ENCODE data around the gene SIAH2. TPM values are rescaled to one million over a fixed set of nuclear protein-coding genes. Genes with fewer than 3 reads are reported as not detected.

The SIAH2 gene
- total RNA-seq, 1 donor from 2014 or later: 34.4 TPM

- no peak for DNase-seq (ENCODE audit: low spot score)
- intact Hi-C loops (cut with DNase I): no loop called here
Observed at GRCh38 chr3:150778793-150779401, 15.9 kb upstream of the SIAH2 start.

DNA sequence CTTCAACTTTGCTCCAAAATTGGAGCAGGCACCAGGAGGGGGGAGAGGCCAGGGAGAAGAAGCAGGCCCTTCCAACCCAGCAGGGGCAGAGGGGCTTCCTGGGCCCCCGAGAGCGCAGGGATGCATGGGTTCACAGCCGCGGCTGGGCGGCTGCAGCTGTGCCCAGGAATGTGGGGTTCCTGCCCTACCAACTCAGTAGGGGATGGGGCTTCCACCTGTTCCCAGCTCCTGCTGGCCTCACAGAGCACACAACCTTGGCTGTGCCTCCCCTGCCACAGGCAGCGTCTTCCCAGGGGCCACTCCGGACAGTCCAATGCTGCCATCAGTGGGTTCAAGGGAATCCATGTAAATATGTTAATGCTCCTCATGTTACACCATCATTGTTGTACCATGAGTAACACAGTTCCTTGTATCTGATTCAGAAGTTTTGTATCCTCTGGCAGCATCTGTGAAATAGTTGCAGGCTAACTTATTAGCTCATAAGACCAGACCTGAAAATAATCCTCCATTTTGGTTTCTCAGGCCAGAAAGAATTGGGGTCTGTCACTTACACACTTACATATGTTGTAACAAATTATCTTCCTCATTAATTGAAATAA is 12.1 kb upstream of the SIAH2 start:
- intact Hi-C loops (cut with DNase I): no loop called here
- no peak for DNase-seq (ENCODE audit: low spot score)

GRCh38 chr3:150773616-150774192 is 10.7 kb upstream of the SIAH2 start:
- no peak for DNase-seq (ENCODE audit: low spot score)
- intact Hi-C loops (cut with DNase I): no loop called here

DNA sequence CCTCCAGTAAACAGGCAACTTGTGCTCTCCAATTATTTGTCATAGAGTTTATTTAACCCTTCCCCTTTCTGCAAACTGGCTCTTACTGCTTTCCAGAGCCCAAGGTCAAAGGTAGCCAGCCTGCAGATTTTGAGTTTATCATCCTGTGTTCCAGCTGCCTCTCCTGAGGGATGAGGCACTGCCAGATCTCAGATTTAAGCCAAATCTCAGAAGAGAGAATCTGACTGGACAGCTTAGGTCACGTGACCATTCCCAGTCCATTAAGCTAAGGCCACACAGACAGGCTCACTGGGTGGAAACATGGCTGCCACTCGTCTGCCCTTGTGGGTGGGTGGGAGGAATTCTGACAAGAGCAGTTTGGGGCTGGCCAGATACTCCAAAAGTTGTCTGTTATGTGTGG is 8.6 kb upstream of the SIAH2 start:
- intact Hi-C loops (cut with DNase I): no loop called here
- no peak for DNase-seq (ENCODE audit: low spot score)

DNA sequence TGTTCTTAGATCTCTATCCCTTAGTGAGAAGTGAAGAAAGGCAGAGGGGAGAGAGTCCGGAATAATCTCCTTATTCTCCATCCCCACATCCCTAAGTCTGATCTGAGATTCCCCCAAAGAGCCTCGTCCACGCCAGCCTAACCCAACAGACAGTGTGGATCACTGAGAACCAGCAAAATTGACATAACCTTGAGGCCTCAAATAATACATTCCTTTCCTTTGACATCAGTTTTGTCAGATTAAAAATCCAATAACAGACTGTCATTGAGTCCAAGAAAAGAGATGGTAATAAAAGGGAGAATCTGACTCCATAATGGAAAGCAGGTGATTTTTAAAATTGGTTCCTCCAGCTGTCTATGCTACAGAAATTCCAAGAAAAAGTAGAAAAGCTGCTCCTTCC is 7.7 kb upstream of the SIAH2 start:
- no peak for DNase-seq (ENCODE audit: low spot score)
- intact Hi-C loops (cut with DNase I): no loop called here

DNA sequence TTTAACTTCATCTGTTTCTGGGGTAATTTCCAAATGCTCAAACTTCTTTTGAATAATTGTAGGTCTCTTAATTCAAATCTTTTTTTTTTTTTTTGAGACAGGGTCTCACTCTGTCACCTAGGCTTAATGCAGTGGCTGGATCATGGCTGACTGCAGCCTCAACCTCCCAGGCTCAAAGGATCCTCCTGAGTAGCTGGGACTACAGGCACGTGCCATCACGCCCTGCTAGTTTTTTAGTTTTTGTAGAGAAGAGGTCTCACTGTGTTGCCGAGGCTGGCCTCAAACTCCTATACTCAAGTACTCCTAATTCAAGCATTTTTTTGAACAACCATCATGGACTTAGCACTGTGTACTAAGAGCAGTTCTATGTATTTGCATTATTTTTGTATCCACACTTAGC is 3.8 kb upstream of the SIAH2 start:
- DNase-seq (ENCODE audit: low spot score): no peak
- intact Hi-C loops (cut with DNase I): no loop called here

GRCh38 chr3:150765949-150766720 is 3.2 kb upstream of the SIAH2 start:
- DNase-seq (ENCODE audit: low spot score): no peak
- intact Hi-C loops (cut with DNase I): no loop called here

GRCh38 chr3:150764967-150765366 is 2.0 kb upstream of the SIAH2 start:
- no peak for DNase-seq (ENCODE audit: low spot score)
- intact Hi-C loops (cut with DNase I): loop anchor here (5.0 kb wide), 2 partner anchors 43 to 163 kb away; partner anchors contain the start of gene SELENOT

- intact Hi-C loops (cut with DNase I): loop anchor here (5.0 kb wide), 2 partner anchors 42 to 162 kb away; partner anchors contain the start of gene SELENOT
- DNase-seq (ENCODE audit: low spot score): no peak
Observed at GRCh38 chr3:150764566-150764965, 1.6 kb upstream of the SIAH2 start.

DNA sequence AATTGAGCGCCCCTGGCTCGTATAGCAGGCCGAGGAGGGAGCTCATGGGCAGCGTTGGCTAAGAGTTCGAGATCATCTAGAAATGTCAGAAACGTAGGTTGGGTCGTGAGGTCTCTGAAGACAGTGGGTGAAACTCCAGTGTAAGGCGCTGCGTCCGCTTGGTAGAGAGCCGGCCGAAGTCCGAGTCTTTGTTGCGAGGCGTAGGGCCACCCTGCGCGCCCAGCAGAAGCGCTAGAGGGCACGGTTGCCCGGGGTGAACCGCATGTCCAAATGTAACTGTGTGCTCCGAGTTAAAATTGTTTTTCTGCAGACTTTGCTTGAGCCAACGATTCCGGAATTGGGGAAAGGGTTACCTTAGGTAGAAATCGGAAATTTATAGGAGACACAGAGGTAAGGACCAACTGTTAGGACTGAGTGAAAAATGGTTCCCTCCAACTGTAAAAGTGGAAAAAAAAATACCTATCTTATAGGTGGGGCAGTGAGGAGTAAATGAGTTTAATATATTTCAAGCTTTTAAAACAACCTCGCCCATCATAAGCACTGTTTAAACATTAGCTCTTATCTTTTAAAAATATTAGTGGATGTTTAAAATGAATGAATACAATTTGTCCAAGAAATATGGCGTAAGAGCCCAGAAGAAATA is 993 bp upstream of the SIAH2 start:
- peak; percentile 90 for DNase-seq (ENCODE audit: low spot score)
- intact Hi-C loops (cut with DNase I): loop anchor here (2.0 to 5.0 kb wide), 4 partner anchors 31 to 217 kb away; partner anchors contain the start of genes EIF2A, SELENOT and SERP1

DNA sequence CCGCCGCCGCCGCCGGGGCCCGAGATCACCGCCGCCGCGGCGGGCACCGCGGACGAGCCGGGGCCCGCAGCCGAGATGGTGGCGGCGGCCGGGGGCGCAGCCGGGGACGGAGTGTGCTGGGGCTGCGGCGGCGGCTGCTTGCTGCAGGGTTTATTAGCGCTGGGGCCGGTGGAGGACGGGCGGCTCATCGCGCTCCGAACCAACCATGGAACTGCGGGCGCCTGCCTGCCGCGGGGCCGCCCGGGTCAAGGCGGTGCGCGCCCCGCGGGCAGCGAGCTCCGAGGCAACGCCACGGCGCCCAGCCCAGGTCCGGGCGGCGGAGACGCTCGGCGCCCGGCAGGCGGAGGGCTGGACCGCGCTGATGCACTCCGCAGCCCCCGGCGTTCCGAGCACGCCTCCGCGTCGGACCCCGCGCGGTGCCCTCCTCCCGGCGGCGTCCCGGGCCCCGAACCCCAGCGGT is 277 bp downstream of the SIAH2 start:
- intact Hi-C loops (cut with DNase I): loop anchor here (2.0 to 5.0 kb wide), 4 partner anchors 30 to 216 kb away; partner anchors contain the start of genes EIF2A, SELENOT and SERP1
- DNase-seq (ENCODE audit: low spot score): no peak

DNA sequence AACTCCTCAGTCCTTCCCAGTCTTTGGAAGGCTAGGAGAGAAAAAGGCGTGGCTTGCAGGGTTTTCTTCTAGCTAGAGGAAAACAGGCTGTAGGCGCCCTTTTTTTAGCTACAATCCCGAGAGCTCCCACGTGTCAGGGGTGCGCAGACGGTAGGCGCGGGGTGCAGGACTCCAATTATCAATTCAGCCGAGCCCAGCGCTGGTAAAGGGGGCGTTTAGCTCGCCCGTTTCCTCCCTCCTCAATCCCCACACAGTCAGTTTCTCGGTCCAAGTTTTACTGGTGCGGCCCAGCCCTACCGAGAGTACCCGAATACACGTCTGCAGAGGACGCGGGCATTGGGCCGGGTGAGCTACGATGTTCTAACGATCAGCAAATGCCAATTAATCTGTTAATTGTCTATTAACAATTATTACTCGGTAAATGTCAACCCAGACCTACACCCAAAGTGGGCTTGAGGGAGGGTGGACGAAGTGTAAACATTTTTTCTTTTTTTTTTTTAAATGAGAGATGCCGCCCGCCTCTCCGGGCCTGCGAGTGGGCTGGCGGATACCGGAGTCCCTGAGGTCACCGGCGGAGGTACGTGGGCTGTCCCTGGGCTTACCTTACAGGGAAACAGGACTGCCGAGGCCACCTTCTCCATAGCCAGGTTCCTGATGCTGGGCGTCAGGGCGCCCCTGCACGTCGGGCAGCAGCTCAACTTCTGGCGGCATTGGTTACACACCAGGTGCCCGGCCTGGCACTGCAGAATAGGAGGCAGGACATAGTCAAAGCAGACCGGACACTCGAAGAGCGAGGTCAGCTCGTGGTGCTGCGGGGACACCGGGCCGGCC is 923 bp downstream of the SIAH2 start:
- DNase-seq (ENCODE audit: low spot score): no peak
- intact Hi-C loops (cut with DNase I): loop anchor here (2.0 to 5.0 kb wide), 4 partner anchors 29 to 215 kb away; partner anchors contain the start of genes EIF2A, SELENOT and SERP1

GRCh38 chr3:150760431-150761200 is 2.4 kb downstream of the SIAH2 start:
- intact Hi-C loops (cut with DNase I): loop anchor here (5.0 kb wide), 2 partner anchors 38 to 158 kb away; partner anchors contain the start of gene SELENOT
- DNase-seq (ENCODE audit: low spot score): no peak

DNA sequence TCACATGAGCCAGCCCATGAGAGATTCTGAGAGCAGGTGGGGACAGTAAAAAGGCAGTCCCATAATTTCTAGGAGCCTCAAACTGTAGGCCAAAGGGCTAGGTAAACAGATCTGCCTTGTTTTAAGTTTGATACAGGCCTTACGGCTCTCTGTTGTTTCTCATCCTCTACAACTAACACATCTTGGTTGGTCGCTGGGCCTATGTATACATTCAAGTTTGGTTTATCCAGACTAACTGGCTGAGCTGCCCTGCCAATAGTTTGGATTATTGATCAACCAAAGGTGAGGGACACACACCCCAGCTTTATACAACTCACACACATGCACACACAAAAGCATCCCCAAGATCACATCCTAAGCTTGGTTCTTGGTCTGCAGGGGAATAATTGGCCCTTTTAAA is 3.0 kb downstream of the SIAH2 start:
- intact Hi-C loops (cut with DNase I): loop anchor here (5.0 kb wide), 2 partner anchors 38 to 158 kb away; partner anchors contain the start of gene SELENOT
- DNase-seq (ENCODE audit: low spot score): no peak

GRCh38 chr3:150759319-150759718 is 3.6 kb downstream of the SIAH2 start:
- intact Hi-C loops (cut with DNase I): no loop called here
- DNase-seq (ENCODE audit: low spot score): no peak

DNA sequence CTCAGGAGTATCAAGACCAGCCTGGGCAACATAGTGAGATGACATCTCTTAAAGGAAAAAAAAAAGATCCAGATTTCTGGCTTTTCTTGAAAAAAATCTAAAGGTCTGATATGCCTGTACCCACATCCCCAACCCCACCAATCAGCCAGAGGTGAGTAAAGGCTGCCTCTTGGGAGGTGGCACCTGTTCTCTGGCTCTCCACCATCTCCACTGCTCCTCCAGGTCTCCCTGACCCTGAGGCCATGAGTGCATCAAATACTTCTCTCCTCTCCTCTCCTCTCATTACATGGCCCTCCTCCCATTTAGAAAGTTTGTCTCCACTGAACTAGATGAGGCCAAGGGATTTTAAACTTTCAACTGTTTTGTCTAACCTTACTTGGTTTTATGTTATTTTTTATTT is 5.2 kb downstream of the SIAH2 start:
- intact Hi-C loops (cut with DNase I): no loop called here
- DNase-seq (ENCODE audit: low spot score): no peak

DNA sequence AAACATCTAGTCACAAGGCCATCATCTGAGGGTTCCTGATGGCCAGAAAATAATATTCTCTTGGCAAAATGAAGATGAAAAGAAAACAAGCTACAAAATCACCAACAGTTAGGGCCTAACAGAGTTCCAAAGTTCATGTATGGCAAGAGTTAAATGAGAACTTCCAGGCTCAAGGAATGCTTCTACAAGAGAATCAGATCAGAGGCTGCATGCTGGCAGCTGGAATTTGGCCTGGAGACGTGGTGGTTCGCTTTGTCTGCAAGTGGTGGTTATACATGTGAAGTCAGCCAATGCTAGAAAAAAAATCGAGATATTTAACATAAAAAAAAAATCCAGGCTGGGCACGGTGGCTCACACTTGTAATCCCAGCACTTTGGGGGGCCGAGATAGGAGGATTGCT is 5.6 kb downstream of the SIAH2 start:
- intact Hi-C loops (cut with DNase I): no loop called here

GRCh38 chr3:150756491-150757059 is 6.4 kb downstream of the SIAH2 start:
- no peak for DNase-seq (ENCODE audit: low spot score)
- intact Hi-C loops (cut with DNase I): no loop called here

More for the DNA sequence above, 5.6 kb downstream of the SIAH2 start:
- no peak for DNase-seq (ENCODE audit: low spot score)
